ENCODE measurements around the gene YARS1. TPM values are rescaled to one million over a fixed set of nuclear protein-coding genes. Genes with fewer than 3 reads are reported as not detected.
A peak's percentile ranks its signal among the peaks of the same experiment; 100 is the strongest.

YARS1 gene
- polyA plus RNA-seq, 2 of the 4 experiments (the other 2 are of a cell fraction) = 92.5 to 103 TPM

GRCh38 chr1:32775640-32776337, 41.4 kb downstream of the YARS1 start:
- H3K4me1 ChIP-seq = peaks cover 54% of the 10 kb centered on the region
- 64% methylated on average over 13 of the region's 13 CpGs for WGBS (ENCODE audit: missing lambda C conversion rate)
- H3K4me2 ChIP-seq = peak overlapping the region; percentile 58
- H3K9me3 ChIP-seq = no peaks in the 10 kb centered on the region
- H3K27ac ChIP-seq = peak overlapping the region; percentile 61 to 80
- POLR2A ChIA-PET = interaction anchor here (0.5 to 2.0 kb wide), 5 partner anchors 13 to 481 kb away, joined by 3 to 8 read pairs (median 3); no protein-coding TSS in a partner anchor
- CTCF ChIA-PET = interaction anchor here (0.6 to 17.1 kb wide), 8 partner anchors 7 to 311 kb away, joined by 3 to 383 read pairs (median 8); partner anchors contain the start of gene SYNC
- DNase-seq (ENCODE audit: low read depth in 1 of 2, low spot score in 1 of 2) = peak in 1 of 2 experiments; percentile 37
- ATAC-seq = peak in 1 of 2 experiments; percentile 6; a peak in 1 of 6 replicates
- TF ChIP-seq, protein P1, sequence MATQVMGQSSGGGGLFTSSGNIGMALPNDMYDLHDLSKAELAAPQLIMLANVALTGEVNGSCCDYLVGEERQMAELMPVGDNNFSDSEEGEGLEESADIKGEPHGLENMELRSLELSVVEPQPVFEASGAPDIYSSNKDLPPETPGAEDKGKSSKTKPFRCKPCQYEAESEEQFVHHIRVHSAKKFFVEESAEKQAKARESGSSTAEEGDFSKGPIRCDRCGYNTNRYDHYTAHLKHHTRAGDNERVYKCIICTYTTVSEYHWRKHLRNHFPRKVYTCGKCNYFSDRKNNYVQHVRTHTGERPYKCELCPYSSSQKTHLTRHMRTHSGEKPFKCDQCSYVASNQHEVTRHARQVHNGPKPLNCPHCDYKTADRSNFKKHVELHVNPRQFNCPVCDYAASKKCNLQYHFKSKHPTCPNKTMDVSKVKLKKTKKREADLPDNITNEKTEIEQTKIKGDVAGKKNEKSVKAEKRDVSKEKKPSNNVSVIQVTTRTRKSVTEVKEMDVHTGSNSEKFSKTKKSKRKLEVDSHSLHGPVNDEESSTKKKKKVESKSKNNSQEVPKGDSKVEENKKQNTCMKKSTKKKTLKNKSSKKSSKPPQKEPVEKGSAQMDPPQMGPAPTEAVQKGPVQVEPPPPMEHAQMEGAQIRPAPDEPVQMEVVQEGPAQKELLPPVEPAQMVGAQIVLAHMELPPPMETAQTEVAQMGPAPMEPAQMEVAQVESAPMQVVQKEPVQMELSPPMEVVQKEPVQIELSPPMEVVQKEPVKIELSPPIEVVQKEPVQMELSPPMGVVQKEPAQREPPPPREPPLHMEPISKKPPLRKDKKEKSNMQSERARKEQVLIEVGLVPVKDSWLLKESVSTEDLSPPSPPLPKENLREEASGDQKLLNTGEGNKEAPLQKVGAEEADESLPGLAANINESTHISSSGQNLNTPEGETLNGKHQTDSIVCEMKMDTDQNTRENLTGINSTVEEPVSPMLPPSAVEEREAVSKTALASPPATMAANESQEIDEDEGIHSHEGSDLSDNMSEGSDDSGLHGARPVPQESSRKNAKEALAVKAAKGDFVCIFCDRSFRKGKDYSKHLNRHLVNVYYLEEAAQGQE (IDR thresholded peaks at IDR 0.05) = no peak
- TF ChIP-seq USF2 (IDR thresholded peaks at IDR 0.05) = no peak
- TF ChIP-seq, protein P2, sequence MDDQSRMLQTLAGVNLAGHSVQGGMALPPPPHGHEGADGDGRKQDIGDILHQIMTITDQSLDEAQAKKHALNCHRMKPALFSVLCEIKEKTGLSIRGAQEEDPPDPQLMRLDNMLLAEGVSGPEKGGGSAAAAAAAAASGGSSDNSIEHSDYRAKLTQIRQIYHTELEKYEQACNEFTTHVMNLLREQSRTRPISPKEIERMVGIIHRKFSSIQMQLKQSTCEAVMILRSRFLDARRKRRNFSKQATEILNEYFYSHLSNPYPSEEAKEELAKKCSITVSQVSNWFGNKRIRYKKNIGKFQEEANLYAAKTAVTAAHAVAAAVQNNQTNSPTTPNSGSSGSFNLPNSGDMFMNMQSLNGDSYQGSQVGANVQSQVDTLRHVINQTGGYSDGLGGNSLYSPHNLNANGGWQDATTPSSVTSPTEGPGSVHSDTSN (IDR thresholded peaks at IDR 0.05) = no peak
- TF ChIP-seq, protein P3, sequence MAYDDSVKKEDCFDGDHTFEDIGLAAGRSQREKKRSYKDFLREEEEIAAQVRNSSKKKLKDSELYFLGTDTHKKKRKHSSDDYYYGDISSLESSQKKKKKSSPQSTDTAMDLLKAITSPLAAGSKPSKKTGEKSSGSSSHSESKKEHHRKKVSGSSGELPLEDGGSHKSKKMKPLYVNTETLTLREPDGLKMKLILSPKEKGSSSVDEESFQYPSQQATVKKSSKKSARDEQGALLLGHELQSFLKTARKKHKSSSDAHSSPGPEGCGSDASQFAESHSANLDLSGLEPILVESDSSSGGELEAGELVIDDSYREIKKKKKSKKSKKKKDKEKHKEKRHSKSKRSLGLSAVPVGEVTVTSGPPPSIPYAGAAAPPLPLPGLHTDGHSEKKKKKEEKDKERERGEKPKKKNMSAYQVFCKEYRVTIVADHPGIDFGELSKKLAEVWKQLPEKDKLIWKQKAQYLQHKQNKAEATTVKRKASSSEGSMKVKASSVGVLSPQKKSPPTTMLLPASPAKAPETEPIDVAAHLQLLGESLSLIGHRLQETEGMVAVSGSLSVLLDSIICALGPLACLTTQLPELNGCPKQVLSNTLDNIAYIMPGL (CRISPR knock-in tag; IDR thresholded peaks at IDR 0.05; ENCODE audit: borderline replicate concordance) = no peak
- no peak for TF ChIP-seq EHF (CRISPR knock-in tag; IDR thresholded peaks at IDR 0.05)
- no peak for TF ChIP-seq CTCF (IDR thresholded peaks at IDR 0.05)
- no peak for TF ChIP-seq MAX (IDR thresholded peaks at IDR 0.05)
- no peak for TF ChIP-seq ELK1 (IDR thresholded peaks at IDR 0.05; ENCODE audit: low read depth, low read length)
- no peak for TF ChIP-seq RCOR1 (IDR thresholded peaks at IDR 0.05; ENCODE audit: low read depth, low read length)
- TF ChIP-seq RAD21 (conservative IDR thresholded peaks at IDR 0.05 in 1 of 2, IDR thresholded peaks at IDR 0.05 in 1 of 2) = no peak
- TF ChIP-seq CBX2 (IDR thresholded peaks at IDR 0.05; ENCODE audit: borderline replicate concordance, low read depth) = no peak
- no peak for TF ChIP-seq ZSCAN20 (CRISPR knock-in tag; IDR thresholded peaks at IDR 0.05)
- TF ChIP-seq POLR2AphosphoS2 (conservative IDR thresholded peaks at IDR 0.05; ENCODE audit: low read length) = no peak
- no peak for TF ChIP-seq FOXS1 (CRISPR knock-in tag; IDR thresholded peaks at IDR 0.05)
- TF ChIP-seq RFX5 (IDR thresholded peaks at IDR 0.05) = no peak
- TF ChIP-seq FOSL2 (IDR thresholded peaks at IDR 0.05) = no peak
- no peak for TF ChIP-seq FOSL2 (CRISPR knock-in tag; IDR thresholded peaks at IDR 0.05)
- TF ChIP-seq E2F6 (IDR thresholded peaks at IDR 0.05; ENCODE audit: borderline replicate concordance, low read depth) = no peak
- no peak for TF ChIP-seq CEBPB (IDR thresholded peaks at IDR 0.05)
- FAIRE-seq = no peak
- no peak overlapping the region for H3K4me3 ChIP-seq

All from A549 (cell line).